Measurements from ENCODE around the gene ZSCAN1. TPM values are rescaled to one million over a fixed set of nuclear protein-coding genes. Genes with fewer than 3 reads are reported as not detected.

Gene ZSCAN1
- polyA plus RNA-seq, 1 donor = 0.73 TPM

DNA sequence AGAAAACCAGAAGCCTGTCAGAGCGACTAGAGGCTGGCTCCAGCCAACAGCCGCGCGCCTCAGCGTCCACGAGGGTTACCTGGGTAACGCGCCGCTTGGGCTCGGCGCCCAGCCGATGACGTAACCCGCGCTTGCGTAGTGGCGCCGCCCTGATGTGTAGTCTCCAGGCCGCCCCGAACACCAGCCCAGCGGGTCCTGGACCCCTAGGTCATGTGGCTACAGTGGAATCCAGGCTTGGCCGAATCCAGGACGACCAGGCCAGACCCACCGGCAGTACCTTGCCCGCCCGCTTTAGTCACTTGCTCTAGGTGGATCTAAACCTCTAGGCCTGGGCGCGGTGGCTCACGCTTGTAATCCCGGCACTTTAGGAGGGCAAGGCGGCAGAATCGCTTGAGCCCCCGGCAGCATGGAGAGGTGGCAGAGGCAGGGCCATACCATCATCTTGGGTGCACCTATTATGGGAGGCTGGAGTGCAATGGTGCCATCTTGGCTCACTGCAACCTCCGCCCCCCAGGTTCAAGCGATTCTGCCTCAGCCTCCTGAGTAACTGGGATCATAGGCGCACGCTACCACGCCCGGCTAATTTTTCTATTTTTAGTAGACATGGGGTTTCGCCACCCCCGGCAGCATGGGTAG, 24.0 kb upstream of the ZSCAN1 start:
- no CpG with 5 or more reads among the region's 41 CpGs for WGBS (ENCODE audit: insufficient coverage, low lambda C conversion rate)
- H3K9me3 ChIP-seq (ENCODE audit: control insufficient read depth, low read depth, low read length) = peaks cover 23% of the 10 kb centered on the region
- peaks cover 15% of the 10 kb centered on the region for H3K36me3 ChIP-seq (ENCODE audit: control insufficient read depth, insufficient read depth, low read length)
- H3K27me3 ChIP-seq (ENCODE audit: control insufficient read depth, insufficient read depth, low read length) = no peaks in the 10 kb centered on the region
- peaks cover 5% of the 10 kb centered on the region for H3K4me1 ChIP-seq (ENCODE audit: control insufficient read depth, insufficient read depth, low read length)
- H3K27ac ChIP-seq (ENCODE audit: low read length) = peak overlapping the region; percentile 85
- DNase-seq = peak; percentile 86 to 93
- H3K4me3 ChIP-seq (ENCODE audit: low read length) = peak overlapping the region; percentile 77

GRCh38 chr19:58010507-58010906, 23.3 kb upstream of the ZSCAN1 start:
- Histone ChIP-seq H3K36me3 (ENCODE audit: control insufficient read depth, insufficient read depth, low read length) (peaks cover 10% of the 10 kb centered on the region), H3K27me3 (ENCODE audit: control insufficient read depth, insufficient read depth, low read length) (no peaks in the 10 kb centered on the region), H3K4me1 (ENCODE audit: control insufficient read depth, insufficient read depth, low read length) (peaks cover 5% of the 10 kb centered on the region), H3K4me3 (ENCODE audit: low read length) (no peak overlapping the region), H3K27ac (ENCODE audit: low read length) (no peak overlapping the region), H3K9me3 (ENCODE audit: control insufficient read depth, low read depth, low read length) (peaks cover 27% of the 10 kb centered on the region)
- 39% methylated on average over 2 of the region's 22 CpGs for WGBS (ENCODE audit: insufficient coverage, low lambda C conversion rate)
- no peak for DNase-seq

DNA sequence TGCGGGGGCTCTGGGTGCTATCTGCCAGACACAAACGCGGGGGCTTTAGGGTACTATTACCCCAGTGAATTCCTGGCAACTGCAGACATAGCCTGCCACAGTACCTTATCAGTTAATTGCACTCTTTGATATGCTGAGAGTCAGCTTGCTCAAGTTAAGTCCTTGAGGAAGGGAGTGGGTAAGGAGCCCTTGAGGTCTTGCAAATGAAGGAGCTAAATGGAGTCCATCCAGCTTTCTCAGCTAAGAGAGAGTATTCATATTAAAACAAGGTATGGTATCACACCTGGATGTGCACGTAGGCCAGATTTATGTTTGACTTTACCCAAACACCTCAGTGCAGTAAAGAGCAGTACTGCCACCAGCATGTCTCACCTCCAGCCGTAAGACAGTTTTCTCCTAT, 19.7 kb upstream of the ZSCAN1 start:
- H3K9me3 ChIP-seq (ENCODE audit: control insufficient read depth, low read depth, low read length) = peaks cover 27% of the 10 kb centered on the region
- DNase-seq = peak in 1 of 2 donors; percentile 43
- no peaks in the 10 kb centered on the region for H3K27me3 ChIP-seq (ENCODE audit: control insufficient read depth, insufficient read depth, low read length)
- no peak overlapping the region for H3K27ac ChIP-seq (ENCODE audit: low read length)
- no peak overlapping the region for H3K4me3 ChIP-seq (ENCODE audit: low read length)
- no peaks in the 10 kb centered on the region for H3K36me3 ChIP-seq (ENCODE audit: control insufficient read depth, insufficient read depth, low read length)
- 60% methylated on average over 1 of the region's 5 CpGs for WGBS (ENCODE audit: insufficient coverage, low lambda C conversion rate)
- peaks cover 3% of the 10 kb centered on the region for H3K4me1 ChIP-seq (ENCODE audit: control insufficient read depth, insufficient read depth, low read length)

DNA sequence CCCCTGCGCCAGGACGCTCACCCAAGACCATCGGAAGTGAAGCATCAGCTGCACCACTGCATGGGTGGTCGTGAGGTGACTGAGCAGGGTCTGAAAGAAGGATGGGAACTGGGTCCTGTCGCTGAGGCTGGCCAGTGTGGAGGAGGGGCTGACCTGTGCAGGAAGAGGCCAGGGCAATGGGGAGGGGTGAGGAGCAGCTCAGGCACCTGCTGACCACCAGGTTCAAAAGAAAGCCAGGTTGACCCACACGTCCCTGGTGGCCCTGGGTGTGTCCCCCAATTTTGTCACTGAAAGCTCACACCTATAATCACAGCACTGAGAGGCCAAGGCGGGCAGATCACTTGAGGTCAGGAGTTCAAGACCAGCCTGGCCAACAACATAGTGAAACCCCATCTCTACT, 13.7 kb upstream of the ZSCAN1 start:
- H3K27me3 ChIP-seq (ENCODE audit: control insufficient read depth, insufficient read depth, low read length) = no peaks in the 10 kb centered on the region
- no peaks in the 10 kb centered on the region for H3K36me3 ChIP-seq (ENCODE audit: control insufficient read depth, insufficient read depth, low read length)
- H3K4me1 ChIP-seq (ENCODE audit: control insufficient read depth, insufficient read depth, low read length) = no peaks in the 10 kb centered on the region
- no peak overlapping the region for H3K4me3 ChIP-seq (ENCODE audit: low read length)
- peaks cover 9% of the 10 kb centered on the region for H3K9me3 ChIP-seq (ENCODE audit: control insufficient read depth, low read depth, low read length)
- no CpG with 5 or more reads among the region's 7 CpGs for WGBS (ENCODE audit: insufficient coverage, low lambda C conversion rate)
- no peak overlapping the region for H3K27ac ChIP-seq (ENCODE audit: low read length)
- no peak for DNase-seq

- Histone ChIP-seq H3K4me3 (ENCODE audit: low read length) (no peak overlapping the region), H3K36me3 (ENCODE audit: control insufficient read depth, insufficient read depth, low read length) (no peaks in the 10 kb centered on the region), H3K9me3 (ENCODE audit: control insufficient read depth, low read depth, low read length) (peaks cover 7% of the 10 kb centered on the region), H3K27me3 (ENCODE audit: control insufficient read depth, insufficient read depth, low read length) (no peaks in the 10 kb centered on the region), H3K4me1 (ENCODE audit: control insufficient read depth, insufficient read depth, low read length) (no peaks in the 10 kb centered on the region), H3K27ac (ENCODE audit: low read length) (no peak overlapping the region)
- no CpG with 5 or more reads among the region's 30 CpGs for WGBS (ENCODE audit: insufficient coverage, low lambda C conversion rate)
- peak; percentile 51 to 60 for DNase-seq
Observed at GRCh38 chr19:58021541-58022282, 12.1 kb upstream of the ZSCAN1 start.

GRCh38 chr19:58022283-58022660, 11.6 kb upstream of the ZSCAN1 start:
- no CpG with 5 or more reads among the region's 4 CpGs for WGBS (ENCODE audit: insufficient coverage, low lambda C conversion rate)
- H3K9me3 ChIP-seq (ENCODE audit: control insufficient read depth, low read depth, low read length) = peaks cover 7% of the 10 kb centered on the region

DNA sequence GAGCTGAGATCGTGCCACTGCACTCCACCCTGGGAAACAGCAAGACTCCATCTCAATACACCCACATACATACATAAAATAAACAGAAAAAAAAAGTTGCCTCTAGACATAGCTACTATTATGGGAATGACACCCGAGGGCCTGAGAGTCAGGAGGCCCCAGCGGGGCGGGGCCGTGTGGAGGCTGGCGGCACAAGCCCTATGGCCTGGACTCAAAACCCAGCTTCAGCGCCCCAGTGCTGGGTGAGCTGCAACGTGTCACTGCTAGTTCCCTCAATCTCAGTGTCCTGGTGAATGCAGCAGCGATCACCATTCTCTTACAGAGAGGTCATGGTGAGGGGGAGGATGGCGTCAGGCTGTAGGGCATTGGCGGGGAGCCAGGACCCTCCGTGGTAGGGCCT, 9.2 kb upstream of the ZSCAN1 start:
- Histone ChIP-seq H3K4me1 (ENCODE audit: control insufficient read depth, insufficient read depth, low read length) (no peaks in the 10 kb centered on the region), H3K36me3 (ENCODE audit: control insufficient read depth, insufficient read depth, low read length) (no peaks in the 10 kb centered on the region), H3K9me3 (ENCODE audit: control insufficient read depth, low read depth, low read length) (peaks cover 7% of the 10 kb centered on the region), H3K4me3 (ENCODE audit: low read length) (no peak overlapping the region), H3K27me3 (ENCODE audit: control insufficient read depth, insufficient read depth, low read length) (no peaks in the 10 kb centered on the region), H3K27ac (ENCODE audit: low read length) (no peak overlapping the region)
- WGBS (ENCODE audit: insufficient coverage, low lambda C conversion rate) = no CpG with 5 or more reads among the region's 12 CpGs
- no peak for DNase-seq

More at GRCh38 chr19:58022283-58022660, 11.6 kb upstream of the ZSCAN1 start:
- Histone ChIP-seq H3K4me1 (ENCODE audit: control insufficient read depth, insufficient read depth, low read length) (no peaks in the 10 kb centered on the region), H3K27ac (ENCODE audit: low read length) (no peak overlapping the region), H3K27me3 (ENCODE audit: control insufficient read depth, insufficient read depth, low read length) (no peaks in the 10 kb centered on the region), H3K4me3 (ENCODE audit: low read length) (no peak overlapping the region), H3K36me3 (ENCODE audit: control insufficient read depth, insufficient read depth, low read length) (no peaks in the 10 kb centered on the region)
- DNase-seq = no peak

- H3K36me3 ChIP-seq (ENCODE audit: control insufficient read depth, insufficient read depth, low read length) = no peaks in the 10 kb centered on the region
- WGBS (ENCODE audit: insufficient coverage, low lambda C conversion rate) = no CpG with 5 or more reads among the region's 20 CpGs
- no peak for DNase-seq
- peaks cover 4% of the 10 kb centered on the region for H3K4me1 ChIP-seq (ENCODE audit: control insufficient read depth, insufficient read depth, low read length)
- peaks cover 6% of the 10 kb centered on the region for H3K9me3 ChIP-seq (ENCODE audit: control insufficient read depth, low read depth, low read length)
- H3K27me3 ChIP-seq (ENCODE audit: control insufficient read depth, insufficient read depth, low read length) = peaks cover 7% of the 10 kb centered on the region
- peak overlapping the region; percentile 33 for H3K4me3 ChIP-seq (ENCODE audit: low read length)
- H3K27ac ChIP-seq (ENCODE audit: low read length) = no peak overlapping the region
Observed at GRCh38 chr19:58034477-58034793, 610 bp downstream of the ZSCAN1 start.

- Histone ChIP-seq H3K4me3 (ENCODE audit: low read length) (no peak overlapping the region), H3K27me3 (ENCODE audit: control insufficient read depth, insufficient read depth, low read length) (peaks cover 7% of the 10 kb centered on the region), H3K9me3 (ENCODE audit: control insufficient read depth, low read depth, low read length) (peaks cover 14% of the 10 kb centered on the region), H3K36me3 (ENCODE audit: control insufficient read depth, insufficient read depth, low read length) (no peaks in the 10 kb centered on the region), H3K4me1 (ENCODE audit: control insufficient read depth, insufficient read depth, low read length) (peaks cover 4% of the 10 kb centered on the region), H3K27ac (ENCODE audit: low read length) (no peak overlapping the region)
- WGBS (ENCODE audit: insufficient coverage, low lambda C conversion rate) = no CpG with 5 or more reads among the region's 8 CpGs
- no peak for DNase-seq
Observed at GRCh38 chr19:58035863-58036262, 2.0 kb downstream of the ZSCAN1 start.

DNA sequence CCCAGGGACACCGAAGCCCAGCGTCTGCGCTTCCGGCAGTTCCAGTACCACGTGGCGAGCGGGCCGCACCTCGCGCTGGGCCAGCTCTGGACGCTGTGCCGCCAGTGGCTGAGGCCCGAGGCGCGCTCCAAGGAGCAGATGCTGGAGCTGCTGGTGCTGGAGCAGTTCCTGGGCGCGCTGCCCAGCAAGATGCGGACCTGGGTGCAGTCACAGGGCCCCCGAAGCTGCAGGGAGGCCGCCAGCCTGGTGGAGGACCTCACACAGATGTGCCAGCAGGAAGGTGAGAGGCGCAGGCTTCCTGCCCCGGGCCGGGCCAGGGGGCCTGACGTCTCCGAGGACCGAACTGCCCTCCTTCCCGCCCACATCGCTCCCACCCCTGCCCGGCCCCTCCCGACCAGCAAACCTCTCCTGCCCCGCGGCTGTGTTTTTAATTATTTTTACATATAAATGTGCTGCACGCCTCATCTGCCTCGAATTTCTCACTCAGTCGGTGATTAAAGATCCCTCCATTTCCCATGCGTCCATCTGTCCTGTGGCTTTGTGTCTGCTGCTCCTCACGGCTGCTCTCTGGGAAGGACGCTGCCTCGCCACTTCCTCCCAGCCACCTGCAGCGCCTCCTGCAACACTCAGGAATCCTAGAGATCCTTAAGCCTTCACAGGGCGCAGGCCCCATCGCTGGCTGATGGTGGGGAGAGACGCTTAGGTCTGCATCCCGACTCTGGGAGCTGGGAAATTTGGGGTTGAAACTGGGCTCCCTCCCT, 4.3 kb downstream of the ZSCAN1 start:
- peaks cover 3% of the 10 kb centered on the region for H3K4me1 ChIP-seq (ENCODE audit: control insufficient read depth, insufficient read depth, low read length)
- H3K9me3 ChIP-seq (ENCODE audit: control insufficient read depth, low read depth, low read length) = peaks cover 31% of the 10 kb centered on the region
- WGBS (ENCODE audit: insufficient coverage, low lambda C conversion rate) = 80% methylated on average over 1 of the region's 44 CpGs
- peaks cover 7% of the 10 kb centered on the region for H3K27me3 ChIP-seq (ENCODE audit: control insufficient read depth, insufficient read depth, low read length)
- no peak overlapping the region for H3K27ac ChIP-seq (ENCODE audit: low read length)
- no peak overlapping the region for H3K4me3 ChIP-seq (ENCODE audit: low read length)
- no peaks in the 10 kb centered on the region for H3K36me3 ChIP-seq (ENCODE audit: control insufficient read depth, insufficient read depth, low read length)
- no peak for DNase-seq
